ENCODE measurements around the gene CLDN11. TPM values are rescaled to one million over a fixed set of nuclear protein-coding genes. Genes with fewer than 3 reads are reported as not detected.

CLDN11 gene
- polyA plus RNA-seq, 1 donor from 2014 or later = 0.98 TPM

DNA sequence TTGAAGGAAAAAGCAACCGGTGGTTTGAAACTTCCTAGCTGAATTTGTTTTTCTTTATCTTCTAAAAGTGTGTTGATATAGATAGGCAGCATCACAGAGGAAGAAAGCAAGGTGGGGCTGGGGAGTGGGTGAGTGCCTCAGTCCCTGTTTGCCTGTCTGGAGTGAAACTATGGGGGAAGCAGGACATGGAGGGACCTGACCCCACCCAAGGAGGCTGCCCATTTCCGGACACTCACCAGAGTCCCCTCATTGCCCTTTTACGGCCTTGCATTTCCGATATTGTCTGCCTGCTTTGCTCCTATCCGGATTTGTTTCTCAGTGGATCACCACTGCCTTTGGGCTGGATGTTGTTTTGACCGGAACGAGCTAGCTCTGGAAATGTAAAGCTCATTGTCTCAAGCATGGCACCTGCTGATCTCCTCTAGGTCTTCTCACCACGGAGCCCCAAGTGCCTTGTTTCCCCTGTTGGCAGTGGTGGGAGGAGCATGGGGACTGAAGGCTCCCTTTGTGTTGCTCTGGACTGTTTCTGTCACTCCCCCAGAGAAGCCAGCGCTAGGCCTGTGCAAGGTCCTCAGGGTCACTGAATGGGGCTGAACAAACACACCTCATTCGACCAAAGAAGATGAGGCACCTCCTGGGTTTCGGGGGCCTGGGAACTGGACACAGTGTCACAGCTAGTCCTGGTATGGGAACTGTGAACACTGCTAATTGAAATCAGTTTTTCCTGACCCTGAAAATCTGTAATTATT is 7.0 kb downstream of the CLDN11 start:
- Histone ChIP-seq H3K9me2 (ENCODE audit: insufficient read depth, low read length) (no peaks in the 10 kb centered on the region), H3K27ac (ENCODE audit: low read length) (no peak overlapping the region), H3F3A (ENCODE audit: insufficient read depth, low read length, poor library complexity, severe bottlenecking) (no peaks in the 10 kb centered on the region), H3K36me3 (ENCODE audit: insufficient read depth, low read length) (no peaks in the 10 kb centered on the region), H3K9ac (ENCODE audit: low read length) (no peak overlapping the region), H3K27me3 (ENCODE audit: insufficient read depth, low read depth, low read length) (peaks cover 2% of the 10 kb centered on the region), H3K9me3 (ENCODE audit: low read length) (no peaks in the 10 kb centered on the region), H3K4me2 (ENCODE audit: low read length) (no peak overlapping the region), H3K79me2 (replicated peaks; ENCODE audit: insufficient read depth, low read length) (no peaks in the 10 kb centered on the region), H3K4me3 (ENCODE audit: low read length) (no peak overlapping the region), H2AFZ (ENCODE audit: low read depth, low read length) (no peak overlapping the region), H4K20me1 (ENCODE audit: insufficient read depth) (no peaks in the 10 kb centered on the region)
- TF ChIP-seq RAD21 (conservative IDR thresholded peaks at IDR 0.05) (no peak), SMC3 (conservative IDR thresholded peaks at IDR 0.05; ENCODE audit: poor library complexity) (no peak), REST (IDR thresholded peaks at IDR 0.05; ENCODE audit: borderline replicate concordance) (no peak), EP300 (conservative IDR thresholded peaks at IDR 0.05; ENCODE audit: poor library complexity, severe bottlenecking) (no peak), MXI1 (conservative IDR thresholded peaks at IDR 0.05; ENCODE audit: poor library complexity, severe bottlenecking) (no peak), POLR2AphosphoS5 (IDR thresholded peaks at IDR 0.05) (no peak), EZH2 (IDR thresholded peaks at IDR 0.05; ENCODE audit: borderline replicate concordance, insufficient read depth, low read length, poor library complexity, severe bottlenecking) (no peak), TAF1 (IDR thresholded peaks at IDR 0.05; ENCODE audit: low read depth) (no peak)
- TF ChIP-seq, protein P1, sequence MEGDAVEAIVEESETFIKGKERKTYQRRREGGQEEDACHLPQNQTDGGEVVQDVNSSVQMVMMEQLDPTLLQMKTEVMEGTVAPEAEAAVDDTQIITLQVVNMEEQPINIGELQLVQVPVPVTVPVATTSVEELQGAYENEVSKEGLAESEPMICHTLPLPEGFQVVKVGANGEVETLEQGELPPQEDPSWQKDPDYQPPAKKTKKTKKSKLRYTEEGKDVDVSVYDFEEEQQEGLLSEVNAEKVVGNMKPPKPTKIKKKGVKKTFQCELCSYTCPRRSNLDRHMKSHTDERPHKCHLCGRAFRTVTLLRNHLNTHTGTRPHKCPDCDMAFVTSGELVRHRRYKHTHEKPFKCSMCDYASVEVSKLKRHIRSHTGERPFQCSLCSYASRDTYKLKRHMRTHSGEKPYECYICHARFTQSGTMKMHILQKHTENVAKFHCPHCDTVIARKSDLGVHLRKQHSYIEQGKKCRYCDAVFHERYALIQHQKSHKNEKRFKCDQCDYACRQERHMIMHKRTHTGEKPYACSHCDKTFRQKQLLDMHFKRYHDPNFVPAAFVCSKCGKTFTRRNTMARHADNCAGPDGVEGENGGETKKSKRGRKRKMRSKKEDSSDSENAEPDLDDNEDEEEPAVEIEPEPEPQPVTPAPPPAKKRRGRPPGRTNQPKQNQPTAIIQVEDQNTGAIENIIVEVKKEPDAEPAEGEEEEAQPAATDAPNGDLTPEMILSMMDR (IDR thresholded peaks at IDR 0.05; ENCODE audit: poor library complexity, severe bottlenecking) = no peak

- H3K9me2 ChIP-seq (ENCODE audit: insufficient read depth, low read length) = no peaks in the 10 kb centered on the region
- H3K27me3 ChIP-seq (ENCODE audit: insufficient read depth, low read depth, low read length) = no peaks in the 10 kb centered on the region
- H3K9ac ChIP-seq (ENCODE audit: low read length) = no peak overlapping the region
- no peaks in the 10 kb centered on the region for H4K20me1 ChIP-seq (ENCODE audit: insufficient read depth)
- no peak overlapping the region for H3K4me3 ChIP-seq (ENCODE audit: low read length)
- H3F3A ChIP-seq (ENCODE audit: insufficient read depth, low read length, poor library complexity, severe bottlenecking) = no peaks in the 10 kb centered on the region
- H3K4me2 ChIP-seq (ENCODE audit: low read length) = no peak overlapping the region
- H2AFZ ChIP-seq (ENCODE audit: low read depth, low read length) = no peak overlapping the region
- no peaks in the 10 kb centered on the region for H3K36me3 ChIP-seq (ENCODE audit: insufficient read depth, low read length)
- TF ChIP-seq, protein P1 (IDR thresholded peaks at IDR 0.05; ENCODE audit: poor library complexity, severe bottlenecking) = no peak
- TF ChIP-seq REST (IDR thresholded peaks at IDR 0.05; ENCODE audit: borderline replicate concordance) = no peak
- TF ChIP-seq TAF1 (IDR thresholded peaks at IDR 0.05; ENCODE audit: low read depth) = no peak
- no peak for TF ChIP-seq EZH2 (IDR thresholded peaks at IDR 0.05; ENCODE audit: borderline replicate concordance, insufficient read depth, low read length, poor library complexity, severe bottlenecking)
- TF ChIP-seq POLR2AphosphoS5 (IDR thresholded peaks at IDR 0.05) = no peak
- no peak for TF ChIP-seq SMC3 (conservative IDR thresholded peaks at IDR 0.05; ENCODE audit: poor library complexity)
- no peak overlapping the region for H3K27ac ChIP-seq (ENCODE audit: low read length)
- no peaks in the 10 kb centered on the region for H3K9me3 ChIP-seq (ENCODE audit: low read length)
- H3K79me2 ChIP-seq (replicated peaks; ENCODE audit: insufficient read depth, low read length) = no peaks in the 10 kb centered on the region
Observed at GRCh38 chr3:170426240-170426797, 7.7 kb downstream of the CLDN11 start.
